Measurements from ENCODE around the gene C2CD2L. TPM values are rescaled to one million over a fixed set of nuclear protein-coding genes. Genes with fewer than 3 reads are reported as not detected.

The C2CD2L gene
- total and polyA plus RNA-seq, 12 donors: 6.1 to 13.7 (median 8.4) TPM

DNA sequence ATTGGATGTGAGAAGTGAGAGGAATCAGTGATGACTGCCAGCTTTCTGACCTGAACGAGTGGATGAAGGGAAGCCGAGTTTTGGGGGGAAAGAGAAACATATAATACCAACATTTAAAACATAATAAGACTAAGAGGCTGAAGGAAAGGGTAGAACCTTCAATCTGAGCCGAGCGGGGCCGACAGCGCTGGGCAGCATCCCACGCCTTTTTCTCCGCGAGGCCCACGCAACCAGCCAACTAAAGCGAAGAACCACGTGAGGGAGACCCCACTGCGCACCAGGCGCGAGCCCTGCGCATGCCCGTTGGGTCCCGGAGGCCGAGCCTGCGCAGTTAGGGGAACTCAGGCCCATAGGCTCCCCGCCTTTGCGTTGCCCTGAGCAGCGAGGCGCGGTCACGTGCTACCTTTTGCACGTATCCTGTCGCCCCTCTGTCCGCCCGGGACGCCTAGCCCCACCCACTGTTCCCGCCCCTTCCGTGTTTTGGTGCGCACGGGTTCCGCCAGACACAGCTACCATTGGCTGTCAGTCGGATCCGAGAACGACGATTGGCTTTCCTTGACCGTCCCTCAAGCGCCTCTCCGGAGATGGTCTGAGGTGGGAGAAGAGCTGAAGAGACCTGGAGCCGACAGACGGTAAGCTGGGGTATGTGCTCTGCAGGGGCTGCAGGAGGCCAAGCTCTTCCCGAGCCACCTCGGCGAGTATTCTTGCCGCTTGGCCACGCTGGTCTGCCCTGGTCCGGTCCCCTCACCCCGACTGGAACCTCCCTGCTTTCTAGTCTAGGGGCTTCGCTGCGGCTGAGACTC, 14.1 kb downstream of the C2CD2L start, which contains the start of gene HINFP:
Gene HINFP (plus strand): TSS at position 573 of the 803 bp plus-strand sequence. CDS start 5,365 bp downstream, outside the sequence.
- DNase-seq (peak; percentile 100), ATAC-seq (peak; percentile 99 to 100 (median 100))
- Histone ChIP-seq H3K4me3 (peak within 1 kb of the TSS; percentile 62 to 99 (median 82)), H3K36me3 (peaks cover 0 to 47% (median 7%) of the 10 kb centered on the region in 9 donors), H3K27me3 (no peaks in the 10 kb centered on the region), H3K4me1 (peaks cover 6 to 30% (median 23%) of the 10 kb centered on the region in 9 donors), H3K27ac (peak within 1 kb of the TSS; percentile 52 to 87 (median 80)), H3K9me3 (no peaks in the 10 kb centered on the region)
- TF ChIP-seq, protein P1, sequence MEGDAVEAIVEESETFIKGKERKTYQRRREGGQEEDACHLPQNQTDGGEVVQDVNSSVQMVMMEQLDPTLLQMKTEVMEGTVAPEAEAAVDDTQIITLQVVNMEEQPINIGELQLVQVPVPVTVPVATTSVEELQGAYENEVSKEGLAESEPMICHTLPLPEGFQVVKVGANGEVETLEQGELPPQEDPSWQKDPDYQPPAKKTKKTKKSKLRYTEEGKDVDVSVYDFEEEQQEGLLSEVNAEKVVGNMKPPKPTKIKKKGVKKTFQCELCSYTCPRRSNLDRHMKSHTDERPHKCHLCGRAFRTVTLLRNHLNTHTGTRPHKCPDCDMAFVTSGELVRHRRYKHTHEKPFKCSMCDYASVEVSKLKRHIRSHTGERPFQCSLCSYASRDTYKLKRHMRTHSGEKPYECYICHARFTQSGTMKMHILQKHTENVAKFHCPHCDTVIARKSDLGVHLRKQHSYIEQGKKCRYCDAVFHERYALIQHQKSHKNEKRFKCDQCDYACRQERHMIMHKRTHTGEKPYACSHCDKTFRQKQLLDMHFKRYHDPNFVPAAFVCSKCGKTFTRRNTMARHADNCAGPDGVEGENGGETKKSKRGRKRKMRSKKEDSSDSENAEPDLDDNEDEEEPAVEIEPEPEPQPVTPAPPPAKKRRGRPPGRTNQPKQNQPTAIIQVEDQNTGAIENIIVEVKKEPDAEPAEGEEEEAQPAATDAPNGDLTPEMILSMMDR (IDR thresholded peaks at IDR 0.05): no peak
- intact Hi-C loops (cut with DNase I): loop anchor here in 2 of 10 donors (1.0 kb wide), 1 partner anchor 26 kb away; a partner anchor contains a TSS
- 0% methylated on average over 54 of the region's 54 CpGs for WGBS, 2 donors

DNA sequence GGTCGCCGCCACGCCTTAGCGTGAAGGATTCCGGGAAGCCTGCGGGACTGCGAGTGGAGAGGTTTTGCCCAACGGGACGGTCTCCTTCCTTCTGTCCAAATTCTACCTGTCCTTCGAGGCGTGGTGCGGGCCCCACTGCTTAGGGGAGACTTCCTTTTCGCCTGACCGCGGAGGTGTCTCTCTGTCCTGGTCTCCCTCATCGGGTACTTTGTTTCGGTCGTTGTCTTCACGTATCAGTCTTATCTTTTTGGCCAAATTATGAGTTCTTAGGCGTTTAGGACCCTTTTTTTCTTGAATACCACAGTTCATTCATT, 14.6 kb downstream of the C2CD2L start:
- ATAC-seq (no peak), DNase-seq (no peak)
- Histone ChIP-seq H3K9me3 (no peaks in the 10 kb centered on the region), H3K27ac (peak overlapping the region; percentile 52 to 87 (median 80)), H3K27me3 (no peaks in the 10 kb centered on the region), H3K36me3 (peaks cover 0 to 45% (median 7%) of the 10 kb centered on the region in 9 donors), H3K4me1 (peaks cover 6 to 35% (median 22%) of the 10 kb centered on the region in 9 donors), H3K4me3 (peak overlapping the region; percentile 62 to 99 (median 82))
- intact Hi-C loops (cut with DNase I): loop anchor here in 2 of 10 donors (1.0 kb wide), 1 partner anchor 26 kb away; a partner anchor contains a TSS
- WGBS, 2 donors: 0% methylated on average over 20 of the region's 20 CpGs
- TF ChIP-seq, protein P1 (IDR thresholded peaks at IDR 0.05): no peak

DNA sequence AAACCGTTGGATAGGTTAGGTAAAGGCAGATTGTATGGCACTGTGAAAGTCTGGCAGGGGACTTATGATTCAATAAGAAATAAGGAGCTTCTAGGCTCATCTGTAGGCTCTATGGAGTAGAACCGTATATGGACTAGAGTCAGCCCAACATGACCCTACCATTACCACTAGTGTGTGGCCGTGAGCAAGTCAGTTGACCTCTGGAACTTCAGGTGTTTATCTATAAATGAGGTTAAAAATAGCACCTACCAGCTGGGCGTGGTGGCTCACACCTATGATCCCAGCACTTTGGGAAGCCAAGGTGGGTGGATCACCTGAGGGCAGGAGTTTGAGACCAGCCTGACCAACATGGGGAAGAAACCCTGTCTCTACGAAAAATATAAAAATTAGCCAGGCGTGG, 18.7 kb downstream of the C2CD2L start:
- ATAC-seq (no peak), DNase-seq (no peak)
- Histone ChIP-seq H3K9me3 (no peaks in the 10 kb centered on the region), H3K27ac (no peak overlapping the region), H3K27me3 (no peaks in the 10 kb centered on the region), H3K36me3 (peaks cover 0 to 72% (median 17%) of the 10 kb centered on the region in 9 donors), H3K4me3 (no peak overlapping the region), H3K4me1 (peaks cover under 1 to 33% (median 26%) of the 10 kb centered on the region in 9 donors)
- TF ChIP-seq, protein P1 (IDR thresholded peaks at IDR 0.05): no peak
- 89 to 90% methylated on average over 6 of the region's 6 CpGs for WGBS, 2 donors
- intact Hi-C loops (cut with DNase I): no loop called here

DNA sequence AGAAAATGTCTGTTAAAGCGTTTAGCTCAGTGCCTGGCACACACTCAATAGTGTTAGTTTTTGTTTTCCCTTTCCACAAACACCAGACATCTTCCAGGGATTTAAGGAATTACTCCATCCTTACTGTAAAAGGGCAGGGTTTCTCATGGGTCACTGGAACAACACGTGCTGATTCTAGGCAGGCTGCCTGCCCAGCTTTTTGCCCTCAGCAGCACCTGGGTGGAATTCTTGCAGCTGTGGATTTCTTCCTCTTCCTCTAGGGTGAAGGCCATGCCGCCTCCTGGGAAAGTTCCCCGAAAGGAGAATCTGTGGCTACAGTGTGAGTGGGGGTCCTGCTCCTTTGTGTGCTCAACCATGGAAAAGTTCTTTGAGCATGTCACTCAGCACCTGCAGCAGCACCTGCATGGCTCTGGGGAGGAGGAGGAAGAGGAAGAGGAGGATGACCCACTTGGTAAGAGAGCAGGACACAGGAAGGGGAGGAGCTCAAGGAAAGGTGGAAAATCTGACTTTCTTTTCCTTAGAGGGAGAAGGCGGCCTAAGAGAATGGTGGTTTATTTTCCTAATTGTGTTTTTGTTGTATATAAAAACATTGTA, 19.6 kb downstream of the C2CD2L start:
- Histone ChIP-seq H3K4me1 (peaks cover 0 to 30% (median 25%) of the 10 kb centered on the region in 9 donors), H3K36me3 (peaks cover 0 to 81% (median 26%) of the 10 kb centered on the region in 9 donors), H3K27ac (peak overlapping the region in 5 of 10 donors; percentile 8 to 43 (median 33)), H3K9me3 (no peaks in the 10 kb centered on the region), H3K4me3 (no peak overlapping the region), H3K27me3 (no peaks in the 10 kb centered on the region)
- intact Hi-C loops (cut with DNase I): no loop called here
- 55 to 57% methylated on average over 5 of the region's 5 CpGs for WGBS, 2 donors
- ATAC-seq (no peak), DNase-seq (no peak)
- TF ChIP-seq, protein P1 (IDR thresholded peaks at IDR 0.05): no peak

Measured in heart right ventricle (tissue), 16 donors.